Stimulated activated CD4-positive, alpha-beta T cell treated with anti-CD3 and anti-CD28 coated beads, Interleukin-4, amount 100 ng/mL, for 4 hours (primary cell): Measurements from ENCODE around the gene ZBTB25.

Experiments
- DNase-seq, 2 experiments: peaks; one replicate each; pipeline ENCODE4 v3.0.0-alpha.2; 2020

ZBTB25 gene

DNA sequence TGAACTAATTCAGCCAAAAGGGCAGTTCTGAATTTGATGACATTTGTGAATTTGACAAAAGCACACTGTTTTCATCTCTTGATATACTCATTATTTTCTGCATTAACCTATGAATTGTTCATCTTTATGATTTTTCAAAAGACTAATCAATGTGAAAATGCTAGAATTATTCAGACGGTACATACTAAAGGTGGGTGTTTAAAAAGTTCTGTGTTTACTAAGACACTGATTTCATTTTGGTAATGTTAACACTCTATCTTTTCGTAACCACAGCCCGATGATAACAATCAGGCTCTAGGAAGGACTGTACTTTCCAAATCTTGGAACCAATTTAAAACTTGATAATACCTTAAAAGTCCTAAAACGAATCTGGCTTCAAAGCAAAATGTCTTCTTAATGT, 28.9 kb downstream of the ZBTB25 start:
- DNase-seq = no peak

GRCh38 chr14:64474041-64474440, 29.6 kb downstream of the ZBTB25 start:
- no peak for DNase-seq

DNA sequence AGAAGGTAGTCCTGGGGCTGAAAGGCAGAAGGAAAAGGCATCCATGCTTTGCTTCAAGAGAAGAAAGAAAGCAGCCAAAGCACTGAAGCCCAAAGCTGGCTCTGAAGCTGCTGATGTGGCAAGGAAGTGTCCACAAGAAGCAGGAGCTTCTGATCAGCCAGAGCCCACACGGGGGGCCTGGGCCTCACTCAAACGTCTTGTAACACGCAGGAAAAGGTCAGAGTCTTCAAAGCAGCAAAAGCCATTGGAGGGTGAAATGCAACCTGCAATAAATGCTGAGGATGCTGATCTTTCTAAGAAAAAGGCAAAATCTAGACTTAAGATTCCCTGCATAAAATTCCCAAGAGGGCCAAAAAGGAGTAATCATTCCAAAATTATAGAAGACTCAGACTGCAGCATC, 35.2 kb downstream of the ZBTB25 start:
- no peak for DNase-seq

DNA sequence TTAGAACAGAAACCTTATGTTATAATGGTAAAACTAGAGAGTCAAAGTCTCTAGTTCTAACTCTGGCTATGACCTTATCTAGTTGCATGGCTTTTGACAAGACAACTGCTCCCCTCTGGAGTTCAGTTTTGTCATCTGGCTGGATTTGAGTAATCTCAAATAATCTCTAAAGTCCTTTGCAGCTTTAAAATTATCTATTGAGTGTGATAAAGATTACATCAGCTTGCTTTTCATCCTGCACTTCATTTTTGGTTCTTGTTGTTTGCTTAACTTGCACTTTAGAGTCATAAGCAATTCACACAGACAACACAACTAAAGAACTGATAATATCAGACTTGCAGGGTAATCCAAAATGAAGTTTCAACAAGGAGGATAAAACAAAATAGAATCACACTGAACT, 36.1 kb downstream of the ZBTB25 start:
- DNase-seq = no peak

DNA sequence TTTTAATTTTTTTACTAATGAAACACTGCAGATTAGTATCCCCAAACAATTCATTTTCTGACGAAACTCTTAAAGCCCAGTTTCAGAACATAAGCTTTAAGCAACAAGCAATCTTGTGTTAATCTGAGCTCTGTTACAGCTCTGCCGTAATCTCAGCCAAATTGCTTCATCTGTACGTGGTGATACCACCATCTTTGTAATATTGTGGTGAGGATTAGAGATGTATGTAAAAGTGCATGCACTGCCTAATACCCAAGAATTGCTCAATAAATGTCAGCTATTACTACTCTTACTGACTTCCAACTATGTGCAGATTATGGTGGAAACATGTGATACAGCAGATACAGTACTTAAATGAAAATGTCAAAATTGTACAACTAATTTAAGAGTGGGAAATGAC, 36.5 kb downstream of the ZBTB25 start:
- DNase-seq = no peak

- DNase-seq = no peak
Observed at GRCh38 chr14:64465831-64466554, 37.6 kb downstream of the ZBTB25 start.

DNA sequence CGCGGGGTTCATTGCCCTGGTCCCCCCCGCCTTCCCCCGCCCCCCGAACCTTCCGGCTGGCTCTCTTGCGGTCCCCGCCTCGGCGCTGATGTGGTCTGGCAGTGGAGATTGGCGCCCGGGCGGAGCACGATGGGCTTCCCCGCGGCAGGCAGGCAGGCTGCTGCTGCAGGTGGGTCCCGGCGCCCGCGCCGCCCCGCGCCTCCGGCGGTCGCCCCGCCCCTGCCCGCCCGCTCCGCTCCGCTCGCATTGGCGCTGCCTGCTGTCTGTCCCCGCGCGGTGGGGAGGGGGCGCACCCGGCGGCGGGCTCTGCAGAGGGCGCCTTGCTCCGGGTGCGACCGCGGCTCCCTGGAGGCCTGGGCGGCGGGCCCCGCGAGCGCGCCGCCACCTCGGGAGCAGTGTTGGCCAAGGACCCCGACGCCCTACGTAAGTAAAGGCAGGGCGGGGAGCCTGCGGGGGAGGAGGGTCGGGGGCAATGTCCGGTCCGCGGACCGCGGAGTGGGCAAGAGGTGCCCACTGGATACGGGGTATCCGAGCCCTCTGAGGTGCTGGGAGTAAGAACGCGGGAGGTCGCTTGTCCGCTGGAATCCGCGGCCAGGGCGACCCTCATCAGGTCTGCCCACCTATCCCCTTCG, 38.3 kb downstream of the ZBTB25 start, which contains the start of gene AKAP5:
Gene AKAP5, plus strand, starts transcription at position 309 of the 632 bp plus-strand sequence. CDS start 2,896 bp downstream, outside the sequence.
- DNase-seq = peak; percentile 50 to 59

DNA sequence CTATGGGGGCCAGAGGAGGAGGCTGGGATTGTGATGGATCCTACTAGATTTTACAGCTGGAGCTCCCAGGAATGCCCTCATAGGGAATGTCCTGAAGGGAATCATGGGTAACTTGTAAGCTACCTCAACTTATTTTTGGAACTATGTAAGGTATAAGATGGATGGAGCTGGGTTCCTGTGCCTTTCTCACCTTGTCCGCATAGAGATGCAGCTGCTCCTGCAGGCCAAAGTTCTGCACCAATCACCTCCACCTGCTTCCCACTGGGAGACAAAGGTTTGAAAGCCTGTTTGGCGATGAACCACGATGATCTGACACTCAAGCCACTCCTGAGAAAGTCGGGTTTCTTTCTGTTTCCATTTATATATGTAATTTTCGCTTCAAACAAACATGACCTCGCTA, 39.0 kb downstream of the ZBTB25 start:
- no peak for DNase-seq

DNA sequence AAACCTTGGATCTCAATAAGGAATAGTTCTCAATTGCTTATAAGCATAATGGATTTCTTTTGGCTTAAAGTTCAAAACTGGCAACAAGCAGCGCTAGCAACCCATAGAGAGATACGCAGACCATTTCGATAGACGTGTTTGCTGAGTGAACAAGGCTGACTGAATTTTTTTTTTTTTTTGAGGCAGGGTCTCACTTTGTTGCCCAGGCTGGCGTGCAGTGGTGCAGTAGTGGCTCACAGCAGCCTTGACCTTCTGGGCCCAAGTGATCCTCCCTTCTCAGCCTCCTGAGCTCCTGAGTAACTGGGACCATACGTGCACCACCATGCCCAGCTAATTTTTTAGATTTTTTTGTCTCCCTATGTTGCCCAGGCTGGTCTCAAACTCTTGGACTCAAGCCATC, 39.8 kb downstream of the ZBTB25 start:
- DNase-seq = no peak

- no peak for DNase-seq
Observed at GRCh38 chr14:64463195-64463594, 40.4 kb downstream of the ZBTB25 start.

DNA sequence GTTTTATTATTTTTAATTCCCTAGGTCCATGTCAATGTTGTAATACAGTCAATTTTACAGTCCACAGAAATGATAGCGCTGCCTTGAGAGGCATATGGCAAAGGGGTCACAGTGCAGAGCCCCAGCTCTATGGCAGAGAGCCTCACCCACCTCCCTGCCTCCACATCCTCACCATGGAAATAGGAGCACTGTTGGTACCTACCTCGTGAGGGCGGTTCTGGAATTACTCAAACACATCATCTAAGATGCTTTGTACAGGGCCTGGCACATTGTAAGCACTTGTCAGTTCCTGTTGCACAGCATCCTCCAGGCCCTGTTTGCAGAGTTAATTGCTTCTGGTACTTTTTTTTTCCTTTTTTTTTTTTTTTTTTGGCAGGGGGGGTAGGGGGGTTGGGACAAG, 42.4 kb downstream of the ZBTB25 start:
- no peak for DNase-seq

DNA sequence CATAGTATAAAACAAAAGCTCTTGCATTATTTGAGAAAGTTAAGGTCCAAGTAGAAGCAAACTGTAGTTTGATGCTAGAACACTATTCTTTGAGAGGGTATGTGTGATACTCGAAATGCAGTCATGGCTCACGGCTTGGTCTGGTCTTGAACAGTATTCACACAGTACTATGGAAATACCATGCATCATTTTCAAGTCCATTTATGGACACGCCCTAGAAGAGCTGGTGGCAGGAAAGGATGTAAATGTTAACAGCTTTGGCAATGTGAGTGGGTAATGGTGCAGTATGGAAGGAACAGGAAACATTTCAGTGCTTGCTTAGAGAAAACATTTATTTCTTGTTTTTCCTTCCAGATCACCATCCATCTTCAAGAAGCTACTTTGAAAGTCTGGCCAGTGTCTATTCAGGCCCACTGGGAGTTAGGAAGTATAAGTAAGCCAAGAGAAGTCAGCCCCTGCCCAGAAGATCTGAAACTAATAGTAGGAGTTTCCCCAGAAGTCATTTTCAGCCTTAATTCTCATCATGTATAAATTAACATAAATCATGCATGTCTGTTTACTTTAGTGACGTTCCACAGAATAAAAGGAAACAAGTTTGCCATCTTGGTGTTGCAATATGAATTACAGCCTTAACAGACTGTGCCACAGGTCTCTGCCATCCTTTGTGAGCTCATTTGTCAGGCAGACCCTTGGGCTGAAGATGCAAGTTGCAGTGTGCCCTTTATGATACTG, 44.1 kb downstream of the ZBTB25 start:
- no peak for DNase-seq

DNA sequence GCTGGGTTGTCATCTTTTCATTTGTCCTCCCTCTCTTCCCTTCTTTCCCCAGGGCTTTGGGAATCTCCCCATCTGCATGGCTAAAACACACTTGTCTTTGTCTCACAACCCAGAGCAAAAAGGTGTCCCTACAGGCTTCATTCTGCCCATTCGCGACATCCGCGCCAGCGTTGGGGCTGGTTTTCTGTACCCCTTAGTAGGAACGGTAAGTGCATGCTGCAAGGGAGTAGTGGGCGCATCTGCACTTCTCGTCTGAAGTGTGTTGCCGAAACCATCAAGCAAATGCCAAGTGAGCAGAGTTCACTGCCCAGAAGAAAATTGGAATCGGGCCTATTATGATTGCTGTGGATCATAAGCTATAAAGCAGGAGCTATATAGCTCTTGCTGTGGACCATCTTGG, 49.0 kb downstream of the ZBTB25 start:
- DNase-seq = no peak

GRCh38 chr14:64450255-64450654, 53.4 kb downstream of the ZBTB25 start:
- peak in 1 of 2 experiments; percentile 27 for DNase-seq

- no peak for DNase-seq
Observed at GRCh38 chr14:64447876-64448670, 55.6 kb downstream of the ZBTB25 start.

- DNase-seq = peak; percentile 7 to 35
Observed at GRCh38 chr14:64444984-64445845, 58.4 kb downstream of the ZBTB25 start.

DNA sequence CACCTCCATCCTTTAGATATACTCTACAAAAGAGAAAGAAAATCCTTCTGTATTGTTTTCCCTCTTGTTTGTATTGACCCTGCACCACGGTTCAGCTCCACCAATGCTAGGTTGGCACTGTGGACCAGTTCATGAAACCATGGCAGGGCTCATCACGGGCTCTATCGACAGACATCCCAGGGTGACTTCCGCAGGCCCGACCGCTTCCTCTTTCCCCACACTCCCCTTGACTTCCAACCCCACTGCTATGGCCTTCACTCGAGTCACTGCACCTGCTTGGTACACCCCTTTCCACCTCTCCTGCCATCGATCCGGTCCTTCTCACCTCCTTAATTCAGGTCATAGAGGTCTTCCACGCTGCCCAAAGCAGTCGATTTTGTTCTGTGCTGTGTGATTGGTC, 59.5 kb downstream of the ZBTB25 start:
- no peak for DNase-seq

DNA sequence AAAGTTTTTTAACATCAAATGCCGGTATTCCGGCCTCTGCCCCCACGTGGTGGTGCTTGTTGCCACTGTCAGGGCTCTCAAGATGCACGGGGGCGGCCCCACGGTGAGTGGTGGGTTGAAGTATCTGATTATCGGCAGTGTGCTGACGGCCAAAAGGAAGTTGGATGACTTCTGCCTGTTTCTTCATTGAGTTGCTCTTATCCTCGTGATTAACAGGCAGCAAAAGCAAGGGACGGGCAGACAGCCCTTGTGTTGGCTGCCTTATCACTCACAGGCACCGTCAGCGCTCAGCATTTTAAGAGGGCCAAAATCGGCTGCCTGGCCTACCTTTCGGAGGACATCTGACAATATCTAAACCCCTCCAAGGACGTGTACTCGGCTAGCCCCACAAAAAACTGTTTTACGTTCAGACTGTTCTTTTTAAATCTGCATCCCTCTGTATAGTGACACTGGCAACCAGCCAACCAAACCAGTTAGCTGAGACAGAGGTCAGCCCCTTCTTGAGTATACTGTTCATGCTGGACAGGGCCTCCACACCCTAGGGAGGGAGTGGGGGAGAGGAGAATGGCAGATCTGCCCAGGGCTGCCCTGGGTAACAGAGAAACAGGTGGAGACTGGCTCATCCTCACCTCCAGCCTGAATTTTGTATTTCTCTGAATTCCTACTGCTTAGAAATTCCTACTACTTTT, 61.2 kb downstream of the ZBTB25 start:
- DNase-seq = no peak

DNA sequence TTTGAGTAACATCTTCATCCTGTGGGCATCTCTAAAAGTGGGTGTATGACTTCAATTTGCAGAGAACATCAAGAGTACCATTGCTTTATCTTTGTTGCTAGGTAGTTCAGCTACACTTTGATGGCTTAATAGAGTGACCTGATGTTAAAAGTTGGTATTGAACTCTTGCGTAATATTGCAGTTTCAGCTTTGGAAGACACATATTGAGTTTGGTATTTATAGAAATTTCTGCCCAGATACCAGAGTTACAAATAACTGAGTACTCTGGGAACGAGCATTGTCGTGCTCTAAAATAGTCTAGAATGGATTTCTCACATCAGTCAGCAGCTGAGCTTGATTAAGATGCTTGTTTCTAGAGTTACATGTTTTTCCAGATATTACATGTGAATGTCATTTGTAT, 63.1 kb downstream of the ZBTB25 start:
- DNase-seq = no peak

DNA sequence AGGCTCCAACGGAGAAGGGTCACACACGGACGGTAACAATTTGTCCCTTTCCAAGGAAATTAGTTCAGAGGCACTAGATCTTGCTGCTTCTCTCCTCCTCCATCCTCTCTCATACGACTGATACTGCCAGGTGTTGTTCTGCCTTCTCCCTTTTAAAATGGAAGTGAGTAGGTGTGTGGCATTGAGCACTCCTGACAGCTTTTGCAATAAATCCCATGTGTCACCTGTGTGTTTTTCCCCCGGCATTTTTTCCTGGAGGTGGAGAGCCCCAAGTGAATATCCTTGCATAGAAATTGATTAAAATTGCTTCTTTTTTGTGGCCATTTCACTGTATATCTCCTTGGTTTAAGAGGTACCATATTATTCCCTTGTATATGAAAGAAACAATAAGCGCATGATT, 64.5 kb downstream of the ZBTB25 start:
- DNase-seq = no peak

GRCh38 chr14:64438181-64438841, 65.3 kb downstream of the ZBTB25 start:
- DNase-seq = no peak
